Activated CD4-positive, CD25-positive, alpha-beta regulatory T cell treated with anti-CD3 and anti-CD28 coated beads, Interleukin-2, amount 50 U/mL, for 16 hours (primary cell): ENCODE results near the gene RRM1.
"Not testable (repeated sequence)": the region's sequence is repeated elsewhere in the genome, so short reads cannot be mapped to it uniquely, and the experiment has no call there.

Experiments
- DNase-seq: peaks from one replicate; pipeline ENCODE4 v3.0.0-alpha.2; 2020; ENCODE audit warnings: low read depth, low spot score

Gene RRM1

GRCh38 chr11:4094348-4095291, at the start of gene RRM1:
RRM1 (plus strand) TSS chr11:4094799; CDS start chr11:4095013, 214 bp downstream.
- peak; percentile 90 for DNase-seq

- no peak for DNase-seq
Measured at GRCh38 chr11:4044976-4045646, 49.5 kb upstream of the RRM1 start.

GRCh38 chr11:4048340-4048739, 46.3 kb upstream of the RRM1 start:
- no peak for DNase-seq

- no peak for DNase-seq
Measured at GRCh38 chr11:4049006-4049405, 45.6 kb upstream of the RRM1 start.

- no peak for DNase-seq
Measured at GRCh38 chr11:4050138-4050537, 44.5 kb upstream of the RRM1 start.

GRCh38 chr11:4053200-4053599, 41.4 kb upstream of the RRM1 start:
- not testable (repeated sequence) for DNase-seq

GRCh38 chr11:4054643-4055042, 40.0 kb upstream of the RRM1 start:
- no peak for DNase-seq

GRCh38 chr11:4059424-4059823, 35.2 kb upstream of the RRM1 start:
- no peak for DNase-seq

- no peak for DNase-seq
Measured at GRCh38 chr11:4060182-4060923, 34.2 kb upstream of the RRM1 start.

- no peak for DNase-seq
Measured at GRCh38 chr11:4061700-4062099, 32.9 kb upstream of the RRM1 start.

GRCh38 chr11:4063348-4063747, 31.3 kb upstream of the RRM1 start:
- no peak for DNase-seq

GRCh38 chr11:4064278-4064955, 30.2 kb upstream of the RRM1 start:
- no peak for DNase-seq

- DNase-seq, result no peak
Measured at GRCh38 chr11:4065086-4065485, 29.5 kb upstream of the RRM1 start.

- no peak for DNase-seq
Measured at GRCh38 chr11:4065601-4066377, 28.8 kb upstream of the RRM1 start.

GRCh38 chr11:4066910-4067309, 27.7 kb upstream of the RRM1 start:
- DNase-seq, result no peak

- DNase-seq, result no peak
Measured at GRCh38 chr11:4068962-4069361, 25.6 kb upstream of the RRM1 start.

- DNase-seq, result no peak
Measured at GRCh38 chr11:4071325-4071724, 23.3 kb upstream of the RRM1 start.

- DNase-seq, result no peak
Measured at GRCh38 chr11:4071914-4072313, 22.7 kb upstream of the RRM1 start.

GRCh38 chr11:4072668-4073285, 21.8 kb upstream of the RRM1 start:
- DNase-seq, result no peak

- no peak for DNase-seq
Measured at GRCh38 chr11:4074266-4074665, 20.3 kb upstream of the RRM1 start.
